Smooth muscle cell (in vitro differentiated cells): ENCODE measurements around the gene KDM5C. TPM values are rescaled to one million over a fixed set of nuclear protein-coding genes. Genes with fewer than 3 reads are reported as not detected.

Experiments
- DNase-seq: peaks from one replicate; lab custom pipeline; 2025; ENCODE audit not compliant: unreplicated experiment; lab: John Stamatoyannopoulos, UW
- H2AFZ ChIP-seq: fragments of 200-600 bp; sonication (generic); 2 replicates; pipeline ENCODE4 v1.6.0; 2016; ENCODE audit warnings: antibody characterized with exemption, low read depth, mild to moderate bottlenecking
- H3F3A ChIP-seq: fragments of 200-600 bp; sonication (generic); 2 replicates; pipeline ENCODE4 v1.6.0; 2017; ENCODE audit warnings: antibody characterized with exemption, low read depth
- H3K27ac ChIP-seq: fragments of 200-600 bp; sonication (generic); 2 replicates; pipeline ENCODE4 v1.5.1; 2016; ENCODE audit warnings: low read depth, mild to moderate bottlenecking
- H3K27me3 ChIP-seq: fragments of 200-600 bp; sonication (generic); 2 replicates; pipeline ENCODE4 v1.6.1; 2016; ENCODE audit warnings: low read depth, mild to moderate bottlenecking
- H3K36me3 ChIP-seq: fragments of 200-600 bp; sonication (generic); 2 replicates; pipeline ENCODE4 v1.5.1; 2016; ENCODE audit warnings: low read depth
- H3K4me1 ChIP-seq: fragments of 200-600 bp; sonication (generic); 2 replicates; pipeline ENCODE4 v1.5.1; 2016; ENCODE audit warnings: low read depth
- H3K4me2 ChIP-seq: fragments of 200-600 bp; sonication (generic); 2 replicates; pipeline ENCODE4 v1.6.0; 2016; ENCODE audit warnings: mild to moderate bottlenecking
- H3K4me3 ChIP-seq: fragments of 200-600 bp; sonication (generic); 2 replicates; pipeline ENCODE4 v1.5.1; 2016; ENCODE audit warnings: mild to moderate bottlenecking
- H3K79me2 ChIP-seq: fragments of 200-600 bp; sonication (generic); 2 replicates; pipeline ENCODE4 v1.6.0; 2016; ENCODE audit warnings: low read depth, mild to moderate bottlenecking
- H3K9ac ChIP-seq: fragments of 200-600 bp; sonication (generic); 2 replicates; pipeline ENCODE4 v1.6.0; 2016; ENCODE audit warnings: low read depth
- H3K9me3 ChIP-seq: fragments of 200-600 bp; sonication (generic); replicated peaks from 2 replicates; pipeline ENCODE4 v1.5.1; 2016; ENCODE audit warnings: low read depth
- H4K20me1 ChIP-seq: fragments of 200-600 bp; sonication (generic); 2 replicates; pipeline ENCODE4 v1.6.0; 2016; ENCODE audit warnings: low read depth
- WGBS: methylation state at CpG from one replicate; pipeline ENCODE4 v1.1.7; 2016; ENCODE audit warnings: low lambda C conversion rate; 5-methylcytosine and 5-hydroxymethylcytosine counted together
- polyA plus RNA-seq: library from polyadenylated mRNA; unstranded; fragments of >200 nt; fragmentation: Nextera tagmentation; extraction: Ambion mirVana; gene quantifications from 2 replicates; pipeline ENCODE4 v1.2.1, GENCODE V29; 2016
- total RNA-seq: library from RNA; depleted of rRNA; stranded (reverse); fragments of >200 nt; gene quantifications from 2 replicates; pipeline ENCODE4 v1.2.3, GENCODE V29; 2014
- TF ChIP-seq, protein P1 (sequence below): fragments of 200-600 bp; sonication (generic); IDR thresholded peaks from 2 replicates; pipeline ENCODE4 v1.5.1; 2017; ENCODE audit warnings: borderline replicate concordance, mild to moderate bottlenecking, antibody characterized with exemption; ENCODE audit not compliant: insufficient read depth, poor library complexity, severe bottlenecking

The KDM5C gene
- total and polyA plus RNA-seq, 2 experiments from 2014 or later: 80.2 to 191 TPM

DNA sequence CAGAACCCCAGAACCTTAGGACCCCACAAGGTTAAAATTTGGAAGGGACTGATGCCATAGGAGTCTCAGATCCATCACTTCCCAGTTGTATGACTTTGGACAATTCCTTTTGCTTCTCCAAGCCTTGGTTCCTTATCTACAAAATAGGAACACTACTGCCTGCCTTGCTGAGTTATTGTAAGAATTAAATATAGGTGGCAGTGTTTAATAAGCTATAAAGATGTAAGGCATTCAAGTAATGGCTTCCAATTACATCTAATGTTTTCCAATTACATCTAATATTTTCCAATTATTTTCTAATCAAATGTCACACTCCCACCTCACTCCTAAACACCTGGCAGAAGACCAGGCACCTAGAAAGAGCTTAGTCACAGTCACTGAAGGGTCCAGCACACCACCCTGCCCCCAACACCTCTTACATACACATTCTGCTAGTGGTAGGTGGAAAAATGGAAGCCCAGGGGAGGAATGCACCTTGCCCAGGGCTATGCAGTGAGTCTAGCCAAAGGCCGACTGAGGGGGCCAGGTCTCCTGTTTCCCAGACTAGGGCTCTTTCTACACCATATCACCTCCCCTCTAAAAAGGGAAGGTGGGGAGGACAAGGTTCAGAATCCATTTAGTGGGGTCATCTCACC lies 24.5 kb upstream of the KDM5C start:
- Histone ChIP-seq H3K9ac (no peak overlapping the region), H3K9me3 (no peaks in the 10 kb centered on the region), H3K4me1 (no peaks in the 10 kb centered on the region), H3K27ac (no peak overlapping the region), H3F3A (no peaks in the 10 kb centered on the region), H3K4me3 (no peak overlapping the region), H3K4me2 (no peak overlapping the region), H3K27me3 (no peaks in the 10 kb centered on the region), H3K36me3 (no peaks in the 10 kb centered on the region), H3K79me2 (no peaks in the 10 kb centered on the region), H2AFZ (no peak overlapping the region), H4K20me1 (no peaks in the 10 kb centered on the region)
- WGBS: 91% methylated on average over 1 of the region's 1 CpG
- TF ChIP-seq, protein P1, sequence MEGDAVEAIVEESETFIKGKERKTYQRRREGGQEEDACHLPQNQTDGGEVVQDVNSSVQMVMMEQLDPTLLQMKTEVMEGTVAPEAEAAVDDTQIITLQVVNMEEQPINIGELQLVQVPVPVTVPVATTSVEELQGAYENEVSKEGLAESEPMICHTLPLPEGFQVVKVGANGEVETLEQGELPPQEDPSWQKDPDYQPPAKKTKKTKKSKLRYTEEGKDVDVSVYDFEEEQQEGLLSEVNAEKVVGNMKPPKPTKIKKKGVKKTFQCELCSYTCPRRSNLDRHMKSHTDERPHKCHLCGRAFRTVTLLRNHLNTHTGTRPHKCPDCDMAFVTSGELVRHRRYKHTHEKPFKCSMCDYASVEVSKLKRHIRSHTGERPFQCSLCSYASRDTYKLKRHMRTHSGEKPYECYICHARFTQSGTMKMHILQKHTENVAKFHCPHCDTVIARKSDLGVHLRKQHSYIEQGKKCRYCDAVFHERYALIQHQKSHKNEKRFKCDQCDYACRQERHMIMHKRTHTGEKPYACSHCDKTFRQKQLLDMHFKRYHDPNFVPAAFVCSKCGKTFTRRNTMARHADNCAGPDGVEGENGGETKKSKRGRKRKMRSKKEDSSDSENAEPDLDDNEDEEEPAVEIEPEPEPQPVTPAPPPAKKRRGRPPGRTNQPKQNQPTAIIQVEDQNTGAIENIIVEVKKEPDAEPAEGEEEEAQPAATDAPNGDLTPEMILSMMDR: no peak
- DNase-seq: no peak

DNA sequence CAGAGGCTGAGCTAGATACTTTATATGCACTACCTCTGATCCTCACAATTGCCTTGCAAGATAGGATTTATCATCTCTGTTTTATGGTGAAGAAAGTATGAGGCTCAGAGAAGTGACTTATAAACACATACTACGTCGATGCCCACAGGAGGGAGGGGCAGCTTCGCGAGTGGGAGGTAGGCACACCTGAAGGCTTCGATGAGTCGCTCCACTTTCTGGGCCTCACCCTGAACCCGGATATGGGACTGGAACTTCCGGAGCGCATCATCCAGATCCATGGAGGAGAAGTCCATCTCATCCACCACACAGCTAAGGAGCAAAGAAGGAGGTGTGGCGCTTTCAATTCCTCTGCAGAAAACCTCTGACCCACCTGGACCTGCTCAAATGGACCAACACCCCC lies 22.9 kb upstream of the KDM5C start:
- no peaks in the 10 kb centered on the region for H3K79me2 ChIP-seq
- 86% methylated on average over 10 of the region's 10 CpGs for WGBS
- H3K9ac ChIP-seq: no peak overlapping the region
- no peak for DNase-seq
- H3K27ac ChIP-seq: no peak overlapping the region
- no peaks in the 10 kb centered on the region for H3K4me1 ChIP-seq
- no peaks in the 10 kb centered on the region for H4K20me1 ChIP-seq
- H3F3A ChIP-seq: no peaks in the 10 kb centered on the region
- H3K4me2 ChIP-seq: no peak overlapping the region
- H3K9me3 ChIP-seq: no peaks in the 10 kb centered on the region
- no peaks in the 10 kb centered on the region for H3K36me3 ChIP-seq
- no peak overlapping the region for H3K4me3 ChIP-seq
- H3K27me3 ChIP-seq: no peaks in the 10 kb centered on the region
- TF ChIP-seq, protein P1: no peak
- H2AFZ ChIP-seq: no peak overlapping the region

DNA sequence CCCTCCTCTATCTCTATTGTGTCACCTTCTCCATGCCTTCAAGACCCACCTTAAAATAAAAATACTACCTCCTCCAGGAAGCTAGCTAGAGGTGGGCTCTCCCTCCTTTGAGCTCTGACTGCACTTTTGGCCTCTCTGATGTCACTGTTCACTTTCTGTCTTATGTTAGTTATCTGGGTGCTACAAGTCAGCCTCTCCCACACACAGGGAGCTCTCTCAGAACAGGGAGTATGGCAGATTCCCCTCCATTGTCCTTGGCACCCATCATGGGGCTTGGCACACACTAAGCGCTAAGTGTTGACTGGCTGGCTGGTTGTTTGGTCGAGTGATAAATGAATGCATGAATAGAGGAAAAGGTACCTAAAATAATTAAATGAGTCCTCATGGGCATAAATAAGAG lies 21.2 kb upstream of the KDM5C start:
- H3K9me3 ChIP-seq: no peaks in the 10 kb centered on the region
- TF ChIP-seq, protein P1: no peak
- H3F3A ChIP-seq: no peaks in the 10 kb centered on the region
- H2AFZ ChIP-seq: no peak overlapping the region
- H4K20me1 ChIP-seq: no peaks in the 10 kb centered on the region
- no peaks in the 10 kb centered on the region for H3K36me3 ChIP-seq
- H3K27me3 ChIP-seq: no peaks in the 10 kb centered on the region
- H3K79me2 ChIP-seq: no peaks in the 10 kb centered on the region
- no peak overlapping the region for H3K4me2 ChIP-seq
- WGBS: 80% methylated on average over 2 of the region's 2 CpGs
- H3K4me3 ChIP-seq: no peak overlapping the region
- DNase-seq: no peak
- no peak overlapping the region for H3K27ac ChIP-seq
- H3K4me1 ChIP-seq: no peaks in the 10 kb centered on the region
- no peak overlapping the region for H3K9ac ChIP-seq

DNA sequence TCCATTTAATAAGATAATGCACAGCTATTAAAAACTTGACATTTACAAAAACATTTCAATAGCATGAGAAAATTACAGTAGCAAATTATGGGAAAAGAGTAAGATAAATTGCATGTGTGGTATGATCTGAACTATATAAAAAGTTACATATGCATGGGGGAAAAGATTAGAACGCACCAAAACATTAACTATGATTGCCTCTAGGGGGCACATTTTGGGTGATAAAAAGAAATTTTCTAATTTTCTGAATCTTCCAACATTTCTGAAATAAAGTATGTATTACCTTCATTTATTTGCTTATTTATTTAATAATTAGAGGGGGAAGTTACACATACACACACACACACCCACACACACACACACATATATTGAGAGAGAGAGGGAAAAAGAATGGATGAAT lies 19.6 kb upstream of the KDM5C start:
- Histone ChIP-seq H3K4me2 (no peak overlapping the region), H3K79me2 (no peaks in the 10 kb centered on the region), H3K4me3 (no peak overlapping the region), H3K27me3 (no peaks in the 10 kb centered on the region), H4K20me1 (no peaks in the 10 kb centered on the region), H3K27ac (no peak overlapping the region), H3K9me3 (no peaks in the 10 kb centered on the region), H3F3A (no peaks in the 10 kb centered on the region), H2AFZ (no peak overlapping the region), H3K9ac (no peak overlapping the region), H3K4me1 (no peaks in the 10 kb centered on the region), H3K36me3 (no peaks in the 10 kb centered on the region)
- TF ChIP-seq, protein P1: peak; percentile 25
- 83% methylated on average over 1 of the region's 1 CpG for WGBS
- no peak for DNase-seq
